Medulla oblongata (tissue), 1 donor: ENCODE results near the gene PTCH2.

ENCODE experiments used
- DNase-seq: peaks from one replicate; pipeline ENCODE4 v3.0.0-alpha.2; 2015; ENCODE audit errors: extremely low spot score

The PTCH2 gene, protein sequence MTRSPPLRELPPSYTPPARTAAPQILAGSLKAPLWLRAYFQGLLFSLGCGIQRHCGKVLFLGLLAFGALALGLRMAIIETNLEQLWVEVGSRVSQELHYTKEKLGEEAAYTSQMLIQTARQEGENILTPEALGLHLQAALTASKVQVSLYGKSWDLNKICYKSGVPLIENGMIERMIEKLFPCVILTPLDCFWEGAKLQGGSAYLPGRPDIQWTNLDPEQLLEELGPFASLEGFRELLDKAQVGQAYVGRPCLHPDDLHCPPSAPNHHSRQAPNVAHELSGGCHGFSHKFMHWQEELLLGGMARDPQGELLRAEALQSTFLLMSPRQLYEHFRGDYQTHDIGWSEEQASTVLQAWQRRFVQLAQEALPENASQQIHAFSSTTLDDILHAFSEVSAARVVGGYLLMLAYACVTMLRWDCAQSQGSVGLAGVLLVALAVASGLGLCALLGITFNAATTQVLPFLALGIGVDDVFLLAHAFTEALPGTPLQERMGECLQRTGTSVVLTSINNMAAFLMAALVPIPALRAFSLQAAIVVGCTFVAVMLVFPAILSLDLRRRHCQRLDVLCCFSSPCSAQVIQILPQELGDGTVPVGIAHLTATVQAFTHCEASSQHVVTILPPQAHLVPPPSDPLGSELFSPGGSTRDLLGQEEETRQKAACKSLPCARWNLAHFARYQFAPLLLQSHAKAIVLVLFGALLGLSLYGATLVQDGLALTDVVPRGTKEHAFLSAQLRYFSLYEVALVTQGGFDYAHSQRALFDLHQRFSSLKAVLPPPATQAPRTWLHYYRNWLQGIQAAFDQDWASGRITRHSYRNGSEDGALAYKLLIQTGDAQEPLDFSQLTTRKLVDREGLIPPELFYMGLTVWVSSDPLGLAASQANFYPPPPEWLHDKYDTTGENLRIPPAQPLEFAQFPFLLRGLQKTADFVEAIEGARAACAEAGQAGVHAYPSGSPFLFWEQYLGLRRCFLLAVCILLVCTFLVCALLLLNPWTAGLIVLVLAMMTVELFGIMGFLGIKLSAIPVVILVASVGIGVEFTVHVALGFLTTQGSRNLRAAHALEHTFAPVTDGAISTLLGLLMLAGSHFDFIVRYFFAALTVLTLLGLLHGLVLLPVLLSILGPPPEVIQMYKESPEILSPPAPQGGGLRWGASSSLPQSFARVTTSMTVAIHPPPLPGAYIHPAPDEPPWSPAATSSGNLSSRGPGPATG

GRCh38 chr1:44842862-44843655 is at the start of gene PTCH2:
TSS of gene PTCH2 (minus strand) at chr1:44843253. CDS start at chr1:44842932, 321 bp downstream.
- DNase-seq = peak; percentile 68

- DNase-seq = no peak
These were observed 47.0 kb upstream of the PTCH2 start for GRCh38 chr1:44890007-44890406.

GRCh38 chr1:44885406-44885805 is 42.4 kb upstream of the PTCH2 start:
- DNase-seq = no peak

DNA sequence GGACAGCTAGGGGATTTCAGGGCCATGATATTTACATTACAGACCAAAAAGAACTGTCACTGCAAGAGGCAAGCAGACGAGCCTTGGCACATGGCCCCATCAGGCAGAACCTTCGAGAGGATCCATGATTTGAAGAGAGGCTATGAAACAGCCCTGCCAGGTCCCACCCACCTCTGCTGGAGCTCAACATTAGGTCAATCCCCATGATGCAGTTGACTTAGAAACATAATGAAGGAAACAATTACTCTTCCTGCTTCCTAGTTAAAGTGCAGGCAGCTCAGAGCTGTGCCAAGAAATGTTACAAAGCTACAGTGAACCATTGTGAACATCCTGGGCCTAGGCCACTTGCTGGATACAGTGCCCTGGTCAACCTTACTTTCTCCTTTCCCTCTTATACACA is 41.7 kb upstream of the PTCH2 start:
- peak; percentile 60 for DNase-seq

- peak; percentile 46 for DNase-seq
These were observed 38.1 kb upstream of the PTCH2 start for GRCh38 chr1:44881011-44881632.

DNA sequence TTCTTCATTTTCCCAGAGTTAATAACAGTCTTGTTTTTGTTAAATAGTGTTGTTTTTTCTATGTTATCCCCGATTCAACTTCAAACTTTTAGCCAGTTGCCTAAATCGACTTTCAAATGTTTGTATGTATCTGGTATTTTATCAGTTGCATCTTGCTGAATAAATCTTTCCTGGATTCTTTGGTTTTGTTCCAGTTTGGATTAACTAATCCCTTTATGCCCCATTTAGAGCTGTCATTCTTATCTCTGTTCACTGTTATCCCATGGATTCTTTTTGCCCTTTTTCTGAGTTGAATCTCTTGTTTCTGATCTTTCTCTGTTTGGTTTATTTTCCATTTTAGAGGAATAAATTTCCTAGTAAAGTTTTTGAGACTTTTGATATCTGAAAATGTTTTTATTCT is 31.1 kb upstream of the PTCH2 start:
- no peak for DNase-seq

DNA sequence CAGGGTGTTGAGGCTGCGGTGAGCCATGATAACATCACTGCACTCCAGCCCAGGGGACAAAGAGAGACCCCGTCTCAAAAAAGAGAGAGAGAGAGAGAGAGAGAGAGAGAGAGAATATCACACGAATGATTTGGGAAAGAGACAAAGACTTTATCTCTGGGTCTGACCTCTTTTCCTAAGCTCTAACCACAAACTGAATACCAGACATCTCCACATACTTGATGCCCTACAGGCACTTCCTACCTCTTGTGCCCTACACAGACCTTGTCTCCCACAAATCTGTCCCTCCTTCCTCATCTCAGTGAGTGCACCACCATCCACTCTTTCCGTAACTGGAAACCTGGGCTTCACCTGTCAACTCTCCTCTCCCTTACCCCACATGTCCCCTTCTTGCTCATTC is 27.0 kb upstream of the PTCH2 start:
- no peak for DNase-seq

DNA sequence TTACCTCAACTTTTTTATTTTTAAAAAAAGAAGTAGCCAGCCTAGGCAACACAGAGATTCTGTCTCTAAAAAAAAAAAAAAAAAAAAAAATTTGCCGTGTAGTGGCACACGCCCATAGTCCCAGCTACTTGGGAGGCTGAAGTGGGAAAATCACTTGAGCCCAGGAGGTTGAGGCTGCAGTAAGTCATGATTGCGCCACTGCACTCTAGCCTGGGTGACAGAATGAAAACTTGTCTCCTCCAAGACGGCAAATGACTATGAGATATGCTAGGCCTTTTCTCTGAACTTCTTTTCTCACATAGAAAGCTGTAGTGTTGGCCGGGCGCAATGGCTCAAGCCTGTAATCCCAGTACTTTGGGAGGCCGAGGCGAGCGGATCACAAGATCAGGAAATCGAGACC is 24.7 kb upstream of the PTCH2 start:
- DNase-seq = no peak

- no peak for DNase-seq
These were observed 19.9 kb upstream of the PTCH2 start for GRCh38 chr1:44862829-44863401.

- no peak for DNase-seq
These were observed 17.9 kb upstream of the PTCH2 start for GRCh38 chr1:44860891-44861425.

- no peak for DNase-seq
These were observed 17.3 kb upstream of the PTCH2 start for GRCh38 chr1:44860331-44860730.

DNA sequence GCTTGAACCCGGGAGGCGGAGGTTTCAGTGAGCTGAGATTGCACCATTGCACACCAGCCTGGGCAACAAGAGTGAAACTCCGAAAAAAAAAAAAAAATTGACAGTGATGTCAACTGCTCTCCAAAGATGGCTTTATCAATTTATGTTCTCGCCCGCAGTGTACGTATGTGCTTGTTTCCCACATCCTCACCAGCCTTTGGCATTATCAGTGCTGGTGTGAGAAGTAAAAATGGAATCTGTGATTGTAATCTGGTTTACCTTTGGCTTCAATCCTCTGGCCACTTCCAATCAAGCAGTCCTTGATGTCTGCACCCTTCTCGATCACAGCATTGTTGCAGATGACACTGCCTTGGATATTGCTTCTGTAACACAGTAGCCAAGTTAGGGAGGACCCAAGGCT is 14.4 kb upstream of the PTCH2 start:
- DNase-seq = no peak

GRCh38 chr1:44855742-44856141 is 12.7 kb upstream of the PTCH2 start:
- no peak for DNase-seq

GRCh38 chr1:44854970-44855369 is 11.9 kb upstream of the PTCH2 start:
- peak; percentile 36 for DNase-seq

- no peak for DNase-seq
These were observed 10.1 kb upstream of the PTCH2 start for GRCh38 chr1:44853201-44853600.

- DNase-seq = no peak
These were observed 8.3 kb upstream of the PTCH2 start for GRCh38 chr1:44851308-44851707.

- DNase-seq = no peak
These were observed 6.6 kb upstream of the PTCH2 start for GRCh38 chr1:44849575-44850132.

- peak; percentile 78 for DNase-seq
These were observed 5.6 kb upstream of the PTCH2 start for GRCh38 chr1:44848456-44849181.

DNA sequence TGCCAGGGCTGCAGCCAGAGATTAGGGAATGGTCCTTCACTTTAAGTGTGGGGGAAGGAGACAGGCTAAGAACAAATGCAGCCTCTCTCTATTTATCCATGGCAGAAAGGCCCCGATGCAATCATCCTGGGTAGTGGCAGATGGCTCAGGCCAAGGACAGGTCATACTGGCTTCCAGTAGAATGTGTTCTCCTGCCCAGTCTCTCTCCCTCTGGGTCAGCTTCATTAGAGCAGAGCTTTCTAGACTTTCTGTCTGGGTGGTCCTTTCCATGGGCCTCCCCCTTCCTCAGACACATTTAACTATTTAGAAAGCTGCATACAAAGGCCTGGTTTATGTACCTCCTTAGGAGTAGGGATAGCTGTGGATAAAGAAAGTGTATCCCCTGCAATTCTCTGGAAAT is 4.8 kb upstream of the PTCH2 start:
- DNase-seq = no peak
